Measurements from ENCODE around the gene THSD4.

The THSD4 gene

GRCh38 chr15:71226536-71227455 lies 111.5 kb downstream of the THSD4 start:
- no peak overlapping the region for H2AFZ ChIP-seq (ENCODE audit: low read depth)
- H3K4me2 ChIP-seq = no peak overlapping the region
- H3K36me3 ChIP-seq (ENCODE audit: insufficient read depth) = no peaks in the 10 kb centered on the region
- no peak overlapping the region for H3K4me3 ChIP-seq (IDR thresholded peaks at IDR 0.05; ENCODE audit: insufficient read depth, low read depth, low read length)
- TF ChIP-seq CTCF (conservative IDR thresholded peaks at IDR 0.05; ENCODE audit: low read depth, low read length) = no peak
- no peak overlapping the region for H3K27ac ChIP-seq
- no peak overlapping the region for H3K9ac ChIP-seq
- no peaks in the 10 kb centered on the region for H3K4me1 ChIP-seq (ENCODE audit: low read depth, poor library complexity, severe bottlenecking)
- H4K20me1 ChIP-seq (ENCODE audit: insufficient read depth) = no peaks in the 10 kb centered on the region
- H3K27me3 ChIP-seq (ENCODE audit: insufficient read depth, low read depth) = no peaks in the 10 kb centered on the region
- H3K79me2 ChIP-seq (ENCODE audit: insufficient read depth, low read depth) = no peaks in the 10 kb centered on the region

GRCh38 chr15:71228403-71228802 lies 113.1 kb downstream of the THSD4 start:
- Histone ChIP-seq H3K27me3 (ENCODE audit: insufficient read depth, low read depth) (no peaks in the 10 kb centered on the region), H2AFZ (ENCODE audit: low read depth) (no peak overlapping the region), H4K20me1 (ENCODE audit: insufficient read depth) (no peaks in the 10 kb centered on the region), H3K4me1 (ENCODE audit: low read depth, poor library complexity, severe bottlenecking) (no peaks in the 10 kb centered on the region), H3K36me3 (ENCODE audit: insufficient read depth) (no peaks in the 10 kb centered on the region), H3K4me3 (IDR thresholded peaks at IDR 0.05; ENCODE audit: insufficient read depth, low read depth, low read length) (no peak overlapping the region), H3K9ac (no peak overlapping the region), H3K4me2 (no peak overlapping the region), H3K27ac (no peak overlapping the region), H3K79me2 (ENCODE audit: insufficient read depth, low read depth) (no peaks in the 10 kb centered on the region)
- TF ChIP-seq CTCF (conservative IDR thresholded peaks at IDR 0.05; ENCODE audit: low read depth, low read length) = no peak

GRCh38 chr15:71230303-71230702 lies 115.0 kb downstream of the THSD4 start:
- H3K4me3 ChIP-seq (IDR thresholded peaks at IDR 0.05; ENCODE audit: insufficient read depth, low read depth, low read length) = no peak overlapping the region
- no peak overlapping the region for H3K9ac ChIP-seq
- no peak for TF ChIP-seq CTCF (conservative IDR thresholded peaks at IDR 0.05; ENCODE audit: low read depth, low read length)
- no peak overlapping the region for H3K4me2 ChIP-seq
- no peaks in the 10 kb centered on the region for H3K79me2 ChIP-seq (ENCODE audit: insufficient read depth, low read depth)
- no peaks in the 10 kb centered on the region for H3K36me3 ChIP-seq (ENCODE audit: insufficient read depth)
- no peaks in the 10 kb centered on the region for H4K20me1 ChIP-seq (ENCODE audit: insufficient read depth)
- no peak overlapping the region for H2AFZ ChIP-seq (ENCODE audit: low read depth)
- no peak overlapping the region for H3K27ac ChIP-seq
- no peaks in the 10 kb centered on the region for H3K4me1 ChIP-seq (ENCODE audit: low read depth, poor library complexity, severe bottlenecking)
- no peaks in the 10 kb centered on the region for H3K27me3 ChIP-seq (ENCODE audit: insufficient read depth, low read depth)

- no peak overlapping the region for H3K4me3 ChIP-seq (IDR thresholded peaks at IDR 0.05; ENCODE audit: insufficient read depth, low read depth, low read length)
- no peaks in the 10 kb centered on the region for H3K4me1 ChIP-seq (ENCODE audit: low read depth, poor library complexity, severe bottlenecking)
- H3K4me2 ChIP-seq = no peak overlapping the region
- TF ChIP-seq CTCF (conservative IDR thresholded peaks at IDR 0.05; ENCODE audit: low read depth, low read length) = no peak
- H3K79me2 ChIP-seq (ENCODE audit: insufficient read depth, low read depth) = no peaks in the 10 kb centered on the region
- H2AFZ ChIP-seq (ENCODE audit: low read depth) = no peak overlapping the region
- no peaks in the 10 kb centered on the region for H3K27me3 ChIP-seq (ENCODE audit: insufficient read depth, low read depth)
- H3K9ac ChIP-seq = no peak overlapping the region
- H4K20me1 ChIP-seq (ENCODE audit: insufficient read depth) = no peaks in the 10 kb centered on the region
- H3K27ac ChIP-seq = no peak overlapping the region
- no peaks in the 10 kb centered on the region for H3K36me3 ChIP-seq (ENCODE audit: insufficient read depth)
Observed at GRCh38 chr15:71231758-71232157, 116.5 kb downstream of the THSD4 start.
